Measurements from ENCODE around the gene CACNA1G. TPM values are rescaled to one million over a fixed set of nuclear protein-coding genes. Genes with fewer than 3 reads are reported as not detected.

CACNA1G gene
- total RNA-seq, 1 donor from 2014 or later: 1.1 TPM

GRCh38 chr17:50637829-50638605, 77.5 kb downstream of the CACNA1G start:
- Mint-ChIP-seq H3K4me3 (no peak overlapping the region), H3K36me3 (ENCODE audit: low read depth) (no peaks in the 10 kb centered on the region), H3K27ac (ENCODE audit: unreplicated experiment) (no peak overlapping the region), H3K27me3 (ENCODE audit: low read depth) (peaks cover 55% of the 10 kb centered on the region), H3K9me3 (no peaks in the 10 kb centered on the region), H3K4me1 (peaks cover 17% of the 10 kb centered on the region)
- no peak for TF ChIP-seq CTCF (conservative IDR thresholded peaks at IDR 0.05)
- DNase-seq (ENCODE audit: low read depth, low spot score): no peak

DNA sequence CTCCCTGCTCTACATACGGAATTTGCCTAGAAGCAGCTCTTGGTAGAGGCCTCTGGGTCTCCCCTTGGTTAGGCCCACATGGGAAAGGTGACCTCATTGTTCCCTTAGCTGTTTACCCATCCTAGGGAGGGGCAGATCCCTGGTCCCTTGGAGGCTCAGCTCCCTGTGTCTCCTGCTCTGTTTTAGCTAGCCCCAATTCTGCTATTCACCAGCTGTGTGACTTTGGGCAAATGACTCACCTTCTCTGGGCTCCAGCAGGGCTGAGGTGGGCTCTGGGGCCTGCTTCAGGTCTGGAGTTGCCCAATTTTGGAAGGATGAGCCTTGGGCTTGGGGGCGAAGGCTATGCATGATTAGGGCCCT, 78.1 kb downstream of the CACNA1G start:
- no peak for DNase-seq (ENCODE audit: low read depth, low spot score)
- no peak overlapping the region for H3K27ac Mint-ChIP-seq (ENCODE audit: unreplicated experiment)
- no peaks in the 10 kb centered on the region for H3K36me3 Mint-ChIP-seq (ENCODE audit: low read depth)
- TF ChIP-seq CTCF (conservative IDR thresholded peaks at IDR 0.05): no peak
- H3K4me3 Mint-ChIP-seq: no peak overlapping the region
- no peaks in the 10 kb centered on the region for H3K9me3 Mint-ChIP-seq
- peaks cover 50% of the 10 kb centered on the region for H3K27me3 Mint-ChIP-seq (ENCODE audit: low read depth)
- peaks cover 16% of the 10 kb centered on the region for H3K4me1 Mint-ChIP-seq

- DNase-seq (ENCODE audit: low read depth, low spot score): no peak
- Mint-ChIP-seq H3K9me3 (no peaks in the 10 kb centered on the region), H3K4me1 (peaks cover 14% of the 10 kb centered on the region), H3K27ac (ENCODE audit: unreplicated experiment) (no peak overlapping the region), H3K27me3 (ENCODE audit: low read depth) (peaks cover 44% of the 10 kb centered on the region), H3K36me3 (ENCODE audit: low read depth) (no peaks in the 10 kb centered on the region), H3K4me3 (no peak overlapping the region)
- TF ChIP-seq CTCF (conservative IDR thresholded peaks at IDR 0.05): no peak
Measured at GRCh38 chr17:50638966-50639713, 78.6 kb downstream of the CACNA1G start.

GRCh38 chr17:50640686-50641351, 80.3 kb downstream of the CACNA1G start:
- peaks cover 30% of the 10 kb centered on the region for H3K27me3 Mint-ChIP-seq (ENCODE audit: low read depth)
- TF ChIP-seq CTCF (conservative IDR thresholded peaks at IDR 0.05): no peak
- H3K27ac Mint-ChIP-seq (ENCODE audit: unreplicated experiment): peak overlapping the region; percentile 27
- no peak for DNase-seq (ENCODE audit: low read depth, low spot score)
- no peak overlapping the region for H3K4me3 Mint-ChIP-seq
- H3K9me3 Mint-ChIP-seq: no peaks in the 10 kb centered on the region
- H3K4me1 Mint-ChIP-seq: peaks cover 14% of the 10 kb centered on the region
- no peaks in the 10 kb centered on the region for H3K36me3 Mint-ChIP-seq (ENCODE audit: low read depth)

- no peak overlapping the region for H3K4me3 Mint-ChIP-seq
- TF ChIP-seq CTCF (conservative IDR thresholded peaks at IDR 0.05): no peak
- peaks cover 14% of the 10 kb centered on the region for H3K4me1 Mint-ChIP-seq
- H3K36me3 Mint-ChIP-seq (ENCODE audit: low read depth): no peaks in the 10 kb centered on the region
- peak overlapping the region; percentile 27 for H3K27ac Mint-ChIP-seq (ENCODE audit: unreplicated experiment)
- H3K9me3 Mint-ChIP-seq: no peaks in the 10 kb centered on the region
- H3K27me3 Mint-ChIP-seq (ENCODE audit: low read depth): peaks cover 24% of the 10 kb centered on the region
- DNase-seq (ENCODE audit: low read depth, low spot score): no peak
Measured at GRCh38 chr17:50641357-50641756, 80.8 kb downstream of the CACNA1G start.
